ENCODE results near the gene FZD4.
"Not testable (repeated sequence)": the region's sequence is repeated elsewhere in the genome, so short reads cannot be mapped to it uniquely, and the experiment has no call there.

The FZD4 gene

DNA sequence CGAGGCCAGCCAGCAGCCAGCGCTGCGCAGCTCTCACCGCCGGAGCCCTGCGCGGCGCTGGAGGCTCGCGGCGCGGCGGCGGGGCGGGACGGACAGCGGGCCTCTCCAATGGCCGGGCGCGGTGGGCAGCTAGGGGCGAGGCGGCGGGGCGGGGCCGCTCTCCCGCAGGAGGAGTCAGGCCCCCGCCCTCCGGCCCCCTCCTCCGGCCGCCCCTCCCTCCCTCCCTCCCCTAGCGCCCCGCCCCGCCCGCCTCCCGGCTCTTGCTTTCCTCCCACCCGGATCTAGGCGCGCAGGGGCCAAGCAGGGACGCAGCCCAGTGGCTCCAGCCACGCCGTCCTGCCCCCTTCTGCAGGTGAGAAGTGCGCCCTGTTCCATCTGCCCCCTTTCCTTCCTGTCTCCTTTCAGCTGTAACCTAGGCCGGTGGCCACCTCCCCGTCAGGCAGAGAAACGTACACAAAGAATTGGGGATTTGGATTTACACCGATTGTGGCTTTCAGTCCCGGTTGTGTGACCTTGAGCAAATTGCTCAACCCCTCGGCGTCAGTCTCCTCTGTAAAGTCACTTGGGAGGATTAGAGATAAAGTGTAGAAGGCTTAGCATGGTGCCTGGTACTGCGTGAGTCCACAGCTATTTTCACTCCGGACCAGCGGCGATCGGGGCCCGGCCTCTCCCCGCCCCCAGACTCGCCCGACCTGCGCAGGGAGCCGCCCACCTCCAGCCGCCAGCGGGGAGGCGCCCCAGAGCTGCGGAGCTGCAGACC is at the start of gene FZD4:
Gene FZD4 (minus strand): TSS at position 35 of the 760 bp plus-strand sequence. CDS start 310 bp downstream, outside the sequence.
- DNase-seq = peak; percentile 84

DNA sequence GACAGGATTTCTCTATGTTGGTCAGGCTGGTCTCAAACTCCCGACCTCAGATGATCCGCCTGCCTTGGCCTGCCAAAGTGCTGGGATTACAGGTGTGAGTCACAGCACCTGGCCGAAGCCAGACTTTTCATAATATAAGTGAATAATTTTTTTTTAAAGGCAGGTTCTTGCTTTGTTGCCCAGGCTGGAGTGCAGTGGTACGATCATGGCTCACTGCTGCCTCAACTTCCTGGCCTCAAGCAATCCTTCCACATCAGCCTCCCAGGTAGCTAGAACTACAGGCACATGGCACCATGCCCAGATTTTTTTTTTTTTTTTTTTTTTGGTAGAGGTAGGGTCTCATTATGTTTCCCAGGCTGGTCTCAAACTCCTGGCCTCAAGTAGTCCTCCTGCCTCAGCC is 49.1 kb upstream of the FZD4 start:
- DNase-seq = not testable (repeated sequence)

DNA sequence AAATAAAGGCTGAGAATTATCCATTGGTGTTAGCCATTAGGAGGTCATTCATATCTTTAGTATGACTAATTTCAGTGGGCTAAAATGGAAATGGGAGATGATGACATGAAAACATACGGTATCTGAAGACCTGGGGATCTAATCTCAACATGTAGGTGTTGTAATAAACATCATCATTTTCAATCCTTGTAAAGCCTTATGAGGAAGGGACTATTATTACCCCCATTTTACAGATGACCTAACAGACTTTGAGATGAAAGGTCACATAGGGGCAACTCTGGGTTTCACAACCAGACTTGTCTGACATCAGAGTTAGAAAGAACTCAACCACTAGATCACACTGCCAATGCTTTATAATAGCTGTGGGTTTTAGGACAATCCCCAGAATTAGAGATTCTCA is 47.7 kb upstream of the FZD4 start:
- DNase-seq = no peak

GRCh38 chr11:86999859-87000753 is 44.9 kb upstream of the FZD4 start:
- no peak for DNase-seq

DNA sequence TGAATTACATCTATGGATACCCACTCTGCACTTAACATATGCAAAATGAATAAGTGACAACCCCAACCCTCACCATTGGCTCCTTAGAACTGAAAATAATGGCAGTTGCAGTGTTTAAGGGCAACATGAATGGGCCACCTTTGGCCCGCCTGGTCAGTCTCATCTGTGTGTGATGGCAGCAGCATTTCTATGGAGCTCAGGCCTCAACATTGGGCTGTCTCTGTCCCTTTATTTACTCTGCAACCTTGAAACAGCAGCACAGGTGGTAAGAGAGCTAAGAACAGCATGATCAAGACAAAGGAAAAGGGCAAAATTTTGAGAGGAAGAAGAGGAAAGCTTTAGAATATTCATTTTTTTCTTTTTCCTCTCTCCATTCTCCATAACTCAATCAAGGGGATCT is 44.2 kb upstream of the FZD4 start:
- DNase-seq = no peak

- no peak for DNase-seq
These were observed 41.9 kb upstream of the FZD4 start for GRCh38 chr11:86996953-86997570.

- DNase-seq = no peak
These were observed 37.8 kb upstream of the FZD4 start for GRCh38 chr11:86993031-86993430.

DNA sequence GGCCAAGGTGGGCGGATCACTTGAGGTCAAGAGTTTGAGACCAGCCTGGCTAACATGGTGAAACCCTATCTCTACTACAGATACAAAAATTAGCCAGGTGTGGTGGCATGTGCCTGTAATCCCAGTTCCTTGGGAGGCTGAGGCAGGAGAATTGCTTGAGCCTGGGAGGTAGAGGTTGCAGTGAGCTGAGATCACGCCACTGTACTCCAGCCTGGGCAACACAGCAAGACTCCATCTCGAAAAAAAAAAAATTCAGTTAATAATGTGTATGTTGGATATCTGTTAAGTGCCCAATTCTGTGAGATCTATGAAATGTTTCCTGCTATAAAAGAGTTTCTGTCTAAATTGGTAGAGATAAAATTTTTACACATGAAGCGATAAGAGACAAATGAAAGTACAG is 37.1 kb upstream of the FZD4 start:
- DNase-seq = not testable (repeated sequence)

GRCh38 chr11:86991341-86991740 is 36.1 kb upstream of the FZD4 start:
- DNase-seq = no peak

DNA sequence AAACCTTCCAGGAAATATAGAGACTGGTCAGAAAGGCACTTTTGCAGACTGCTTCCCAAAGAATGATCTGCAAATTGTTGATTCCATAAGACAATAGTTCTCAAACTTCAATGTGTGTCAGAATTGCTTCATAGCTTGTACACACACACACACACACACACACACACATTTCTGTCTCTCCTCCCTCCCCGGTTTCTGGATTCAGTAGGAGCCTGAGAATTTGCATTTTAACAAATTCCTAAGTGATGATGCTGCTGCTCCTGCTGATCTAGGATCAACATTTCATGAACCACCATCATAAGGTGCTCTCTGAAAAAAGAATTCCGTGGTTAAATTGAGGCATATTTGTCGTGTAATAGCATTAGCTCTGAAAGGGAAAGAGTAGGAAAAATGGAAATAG is 35.3 kb upstream of the FZD4 start:
- DNase-seq = no peak

GRCh38 chr11:86990031-86990430 is 34.8 kb upstream of the FZD4 start:
- no peak for DNase-seq

DNA sequence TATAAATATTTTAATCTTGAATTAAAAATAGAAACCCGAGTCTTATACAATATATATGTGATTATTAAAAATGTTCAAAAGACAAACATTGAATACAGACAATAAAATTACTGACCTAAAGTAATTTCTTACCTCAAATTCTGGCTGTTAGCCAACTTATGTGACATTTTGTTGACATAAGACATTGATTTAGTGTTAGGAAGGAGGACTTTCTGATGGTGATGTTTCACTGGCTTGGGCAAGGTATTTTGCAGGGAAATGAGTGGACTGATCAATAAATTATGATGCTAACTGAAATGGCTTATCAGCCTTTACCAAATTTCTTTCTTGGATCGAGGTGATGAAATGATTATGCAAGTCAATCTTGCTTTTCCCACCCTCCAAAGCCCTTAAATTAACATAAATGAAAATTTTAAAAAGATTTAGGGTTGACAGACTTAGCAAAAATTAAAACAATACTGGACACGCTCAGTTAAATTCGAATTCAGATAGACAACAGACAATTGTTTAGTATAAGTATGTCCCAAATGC is 33.2 kb upstream of the FZD4 start:
- no peak for DNase-seq

DNA sequence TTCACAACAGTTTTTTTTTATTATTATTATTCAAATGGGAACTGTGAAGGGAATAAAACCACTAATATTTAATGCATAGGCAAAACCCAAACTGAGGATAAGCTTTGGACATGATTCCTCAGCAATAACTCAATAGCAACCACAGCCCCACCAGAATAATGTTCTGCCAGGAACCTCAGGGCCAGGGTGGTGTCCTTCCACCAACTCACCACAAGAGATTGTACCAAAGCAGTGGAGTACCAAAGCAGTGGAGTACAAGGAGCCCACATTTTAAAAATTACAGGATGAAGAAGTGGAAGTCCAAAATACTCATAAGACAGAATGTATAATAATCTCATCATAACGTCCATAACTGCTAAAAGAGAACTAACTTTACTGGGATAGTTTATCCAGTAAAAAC is 32.5 kb upstream of the FZD4 start:
- DNase-seq = no peak

DNA sequence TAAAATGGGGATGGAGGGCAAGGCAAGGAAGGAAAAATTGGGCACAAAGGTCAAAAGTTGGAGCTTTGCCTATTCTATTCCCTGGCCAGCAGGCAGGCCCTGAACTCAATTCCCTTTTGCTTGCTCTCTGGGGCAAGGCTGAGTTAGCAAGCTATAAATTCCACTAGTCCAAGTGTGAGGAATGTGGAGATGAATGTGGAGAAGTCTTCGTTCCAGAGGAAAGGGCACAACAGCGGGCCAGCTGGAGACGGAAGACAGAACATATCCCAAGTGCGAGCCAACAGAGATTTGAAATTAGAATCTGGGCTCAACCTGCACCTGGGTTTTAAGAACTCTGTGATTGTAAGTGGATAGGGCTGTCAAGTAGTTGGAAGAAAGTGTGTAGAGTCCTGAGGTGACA is 29.5 kb upstream of the FZD4 start:
- DNase-seq = no peak

DNA sequence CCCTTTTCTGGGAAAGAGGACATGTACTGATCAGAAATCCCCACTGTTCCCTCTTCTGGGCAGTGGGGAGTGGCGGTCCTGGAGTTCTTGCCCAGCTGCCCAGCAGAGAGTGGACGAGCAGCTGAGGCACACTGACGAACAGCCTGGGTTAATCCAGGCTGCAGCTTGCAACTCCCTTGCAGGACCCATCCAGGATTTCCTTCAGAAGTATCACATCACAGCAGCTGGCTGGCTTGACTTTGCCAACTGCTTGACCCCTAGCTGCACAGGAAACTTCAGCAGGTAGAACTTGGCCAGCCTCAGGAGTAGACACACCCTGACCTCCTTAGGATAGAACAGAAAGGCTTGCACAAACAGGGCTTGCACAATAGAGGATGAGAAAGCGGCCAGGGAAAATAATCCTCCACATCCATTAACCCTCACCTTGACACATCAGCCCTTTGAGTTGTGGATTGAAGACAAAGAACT is 27.9 kb upstream of the FZD4 start:
- no peak for DNase-seq

DNA sequence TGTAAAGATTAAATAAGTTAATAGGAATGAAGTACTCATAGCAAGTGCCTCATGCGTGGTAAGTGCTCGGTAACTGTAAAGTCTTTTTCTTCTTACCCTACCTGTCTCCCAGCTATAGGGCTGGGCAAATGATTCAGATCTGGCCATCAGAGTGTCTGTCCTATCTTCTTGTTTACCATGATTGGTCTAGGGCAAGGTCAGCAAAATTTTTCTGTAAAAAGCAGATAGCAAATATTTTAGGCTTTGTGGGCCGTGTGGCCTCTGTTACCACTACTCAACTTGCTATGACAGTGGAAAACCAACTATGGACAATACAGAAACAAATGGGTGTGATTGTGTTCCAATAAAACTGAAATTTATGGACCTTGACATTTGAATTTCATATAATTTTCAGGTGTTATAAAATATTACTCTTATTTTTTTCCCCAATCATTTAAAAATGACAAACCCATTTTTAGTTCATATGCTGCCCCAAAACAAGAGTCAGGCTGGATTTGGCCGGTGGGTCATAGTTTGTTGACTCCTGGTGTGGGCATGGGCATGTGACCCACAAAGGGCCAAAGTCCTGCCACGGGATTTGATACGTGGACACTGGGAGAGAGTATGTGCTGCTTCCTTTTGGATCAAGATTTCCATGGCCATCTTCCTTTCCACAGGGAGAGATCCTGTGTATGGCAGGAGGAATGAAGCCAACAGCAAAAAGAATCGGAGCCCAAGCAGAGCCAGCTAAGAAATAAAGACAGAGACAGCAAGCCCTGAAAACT is 26.8 kb upstream of the FZD4 start:
- DNase-seq = no peak

GRCh38 chr11:86980086-86980796 is 25.0 kb upstream of the FZD4 start:
- no peak for DNase-seq

DNA sequence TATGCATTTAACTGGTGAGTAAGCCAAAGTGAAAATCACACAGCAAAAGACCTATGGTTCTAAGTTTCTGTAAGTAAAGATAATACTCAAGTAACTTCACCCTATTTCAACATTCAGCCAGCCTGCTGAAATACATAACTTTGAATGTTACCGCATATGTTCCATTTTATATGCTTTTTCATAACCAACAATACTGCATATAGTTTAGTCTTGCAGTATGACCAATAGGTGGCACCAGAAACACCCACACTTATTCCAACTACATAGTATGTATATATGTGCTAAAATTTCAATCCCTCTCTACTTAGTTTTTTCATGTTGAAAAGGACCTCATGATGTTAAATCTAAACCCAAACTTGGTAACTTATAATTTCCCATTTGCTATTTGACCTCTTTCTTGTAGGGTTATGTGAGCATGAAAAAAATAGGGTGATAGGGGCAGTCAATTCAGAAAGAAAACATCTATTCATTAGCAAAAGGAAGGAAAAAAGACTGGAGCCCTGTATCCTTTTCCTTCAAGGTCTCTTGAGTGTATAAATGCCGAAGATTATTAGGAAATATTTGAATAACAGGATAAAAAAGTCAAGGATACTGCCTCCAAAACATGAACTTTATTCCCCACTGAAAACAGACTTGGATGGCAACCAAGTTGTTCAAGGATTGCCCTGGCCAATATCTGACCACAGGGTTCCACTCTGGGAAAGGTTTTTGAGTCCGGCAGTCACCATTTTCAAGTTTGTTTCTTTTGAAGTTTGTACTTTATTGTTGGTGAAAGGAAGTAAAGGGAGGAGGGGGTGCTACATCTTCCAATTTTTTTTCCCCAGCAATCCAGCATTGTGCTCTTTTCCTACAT is 23.8 kb upstream of the FZD4 start:
- no peak for DNase-seq

- DNase-seq = no peak
These were observed 23.1 kb upstream of the FZD4 start for GRCh38 chr11:86978247-86978646.

DNA sequence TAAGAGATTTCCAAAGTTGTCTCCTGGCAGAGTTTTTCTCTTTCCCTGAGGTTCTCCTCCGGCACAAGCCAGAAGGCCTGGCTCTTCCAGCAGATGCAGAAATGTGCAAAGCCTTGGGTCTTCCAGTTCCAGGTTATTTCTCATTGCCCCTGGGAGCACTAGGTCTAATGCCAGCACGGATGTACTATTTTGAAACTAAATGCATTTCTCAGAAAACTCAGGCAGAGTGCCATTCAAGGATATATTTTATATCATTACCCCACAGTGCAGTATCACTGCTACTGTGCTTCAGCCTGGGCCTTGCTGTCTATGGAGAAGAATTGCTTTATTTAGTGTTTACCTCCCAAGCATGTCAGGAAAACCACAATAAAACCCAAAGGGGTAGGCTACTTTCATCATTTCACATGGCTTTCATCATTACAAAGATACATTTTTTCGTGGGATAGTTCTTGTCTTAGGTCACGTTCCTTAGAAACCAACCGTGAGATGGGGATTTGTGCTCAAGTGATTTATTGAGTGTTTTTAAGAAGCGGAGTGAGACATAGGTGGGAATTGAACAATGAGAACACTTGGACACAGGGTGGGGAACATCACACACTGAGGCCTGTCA is 22.4 kb upstream of the FZD4 start:
- no peak for DNase-seq
